ENCODE data around the gene FGFBP3. TPM values are rescaled to one million over a fixed set of nuclear protein-coding genes. Genes with fewer than 3 reads are reported as not detected.
A peak's percentile ranks its signal among the peaks of the same experiment; 100 is the strongest.

FGFBP3 gene
- total and polyA plus RNA-seq, 2 experiments from 2014 or later: 65.7 to 73.9 TPM

DNA sequence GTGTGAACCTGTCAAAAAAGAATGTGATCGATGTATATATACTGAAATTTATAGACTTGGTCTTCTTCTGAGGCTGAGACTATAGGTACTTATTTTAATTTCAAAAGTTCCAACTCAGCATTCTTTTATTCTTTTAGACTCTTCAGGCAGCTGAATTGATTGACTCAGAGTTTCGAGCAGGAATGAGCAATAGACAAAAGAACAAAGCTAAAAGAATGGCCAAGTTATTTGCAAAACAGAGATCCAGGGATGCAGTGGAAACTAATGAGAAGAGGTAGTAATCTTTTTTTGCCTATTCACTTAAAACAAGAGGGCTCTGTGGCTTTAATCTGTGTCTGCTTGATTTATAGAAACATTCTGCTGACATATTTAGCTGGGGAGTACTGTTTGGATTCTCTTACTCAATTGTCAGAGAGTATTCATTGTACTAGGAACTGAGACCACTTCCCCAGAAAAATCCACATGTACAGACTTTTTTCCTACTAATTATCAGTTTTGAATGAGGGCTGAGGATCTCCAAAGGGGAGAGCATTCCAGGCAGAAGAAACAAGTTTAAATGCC lies 44.4 kb upstream of the FGFBP3 start:
- peaks cover 20% of the 10 kb centered on the region for H3K36me3 ChIP-seq (ENCODE audit: insufficient read depth)
- TF ChIP-seq, protein P1, sequence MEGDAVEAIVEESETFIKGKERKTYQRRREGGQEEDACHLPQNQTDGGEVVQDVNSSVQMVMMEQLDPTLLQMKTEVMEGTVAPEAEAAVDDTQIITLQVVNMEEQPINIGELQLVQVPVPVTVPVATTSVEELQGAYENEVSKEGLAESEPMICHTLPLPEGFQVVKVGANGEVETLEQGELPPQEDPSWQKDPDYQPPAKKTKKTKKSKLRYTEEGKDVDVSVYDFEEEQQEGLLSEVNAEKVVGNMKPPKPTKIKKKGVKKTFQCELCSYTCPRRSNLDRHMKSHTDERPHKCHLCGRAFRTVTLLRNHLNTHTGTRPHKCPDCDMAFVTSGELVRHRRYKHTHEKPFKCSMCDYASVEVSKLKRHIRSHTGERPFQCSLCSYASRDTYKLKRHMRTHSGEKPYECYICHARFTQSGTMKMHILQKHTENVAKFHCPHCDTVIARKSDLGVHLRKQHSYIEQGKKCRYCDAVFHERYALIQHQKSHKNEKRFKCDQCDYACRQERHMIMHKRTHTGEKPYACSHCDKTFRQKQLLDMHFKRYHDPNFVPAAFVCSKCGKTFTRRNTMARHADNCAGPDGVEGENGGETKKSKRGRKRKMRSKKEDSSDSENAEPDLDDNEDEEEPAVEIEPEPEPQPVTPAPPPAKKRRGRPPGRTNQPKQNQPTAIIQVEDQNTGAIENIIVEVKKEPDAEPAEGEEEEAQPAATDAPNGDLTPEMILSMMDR (conservative IDR thresholded peaks at IDR 0.05; ENCODE audit: low read depth in 2 of 2): no peak
- TF ChIP-seq NANOG (IDR thresholded peaks at IDR 0.05; ENCODE audit: borderline replicate concordance) (no peak), ETS1 (IDR thresholded peaks at IDR 0.05) (no peak), POLR2AphosphoS5 (IDR thresholded peaks at IDR 0.05; ENCODE audit: low read depth) (no peak)
- no peak overlapping the region for H3K4me3 ChIP-seq
- peak overlapping the region; percentile 1; the same call in 1 of the 2 replicates for H3K27ac ChIP-seq (ENCODE audit: low read depth)
- no peak overlapping the region for H3K27ac Mint-ChIP-seq
- no peak overlapping the region for H3K4me3 Mint-ChIP-seq
- peaks cover 20% of the 10 kb centered on the region for H3K4me1 ChIP-seq (ENCODE audit: insufficient read depth)
- H3K9me2 ChIP-seq (ENCODE audit: insufficient read depth): no peaks in the 10 kb centered on the region
- no peak overlapping the region for H2AFZ ChIP-seq
- peaks cover 7% of the 10 kb centered on the region for H3K79me2 ChIP-seq (replicated peaks; ENCODE audit: insufficient read depth)
- 0 out of 2 replicates have a peak overlapping the region, but pooled peaks have one; percentile 18 for H3K4me2 ChIP-seq
- H3K27me3 ChIP-seq (ENCODE audit: insufficient read depth): no peaks in the 10 kb centered on the region
- DNase-seq (ENCODE audit: low spot score) (no peak), ATAC-seq (no peak)
- H3K36me3 Mint-ChIP-seq (ENCODE audit: low read depth): peaks cover 47% of the 10 kb centered on the region
- peaks cover 17% of the 10 kb centered on the region for H4K20me1 ChIP-seq (replicated peaks; ENCODE audit: insufficient read depth)
- H3K4me1 Mint-ChIP-seq: peaks cover 12% of the 10 kb centered on the region; the same call in 2 of the 3 replicates
- H3K27me3 Mint-ChIP-seq (ENCODE audit: insufficient read depth, low read depth, poor library complexity): no peaks in the 10 kb centered on the region
- no peaks in the 10 kb centered on the region for H3K9me3 Mint-ChIP-seq
- no peaks in the 10 kb centered on the region for H3F3A ChIP-seq (replicated peaks; ENCODE audit: low read depth)

DNA sequence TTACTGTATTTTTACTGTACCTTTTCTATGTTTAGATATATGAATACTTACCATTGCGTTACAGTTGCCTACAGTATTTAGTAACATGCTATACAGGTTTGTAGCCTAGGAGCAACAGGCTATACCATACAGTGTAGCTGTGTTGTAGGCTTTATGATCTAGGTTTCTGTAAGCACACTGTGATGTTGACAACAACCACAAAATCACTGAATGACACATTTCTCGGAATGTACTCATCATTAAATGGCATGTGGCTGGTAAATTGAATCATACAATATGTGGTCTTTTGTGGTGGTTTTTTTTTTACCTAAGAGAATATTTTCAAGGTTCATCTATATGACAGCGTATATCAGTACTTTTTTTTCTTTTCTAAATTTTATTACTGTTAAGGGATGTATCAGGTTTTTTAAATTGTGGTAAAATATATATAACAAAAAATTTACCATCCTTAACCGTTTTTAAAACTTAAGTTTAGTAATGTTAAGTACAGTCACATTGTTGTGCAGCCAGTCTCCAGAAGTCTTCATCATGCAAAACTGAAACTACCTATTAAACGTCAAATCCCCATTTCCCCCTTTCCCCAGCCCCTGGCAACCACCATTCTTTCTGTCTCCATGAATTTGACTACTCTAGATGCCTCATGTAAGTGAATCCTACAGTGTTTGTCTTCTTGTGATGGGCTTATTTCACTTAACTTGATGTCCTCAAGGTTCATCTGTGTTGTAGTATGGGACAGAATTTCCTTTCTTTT lies 35.8 kb upstream of the FGFBP3 start:
- Histone ChIP-seq H3K79me2 (replicated peaks; ENCODE audit: insufficient read depth) (peaks cover 41% of the 10 kb centered on the region), H3K36me3 (ENCODE audit: insufficient read depth) (no peaks in the 10 kb centered on the region; the same call in 1 of the 2 replicates), H3K9me2 (ENCODE audit: insufficient read depth) (no peaks in the 10 kb centered on the region), H3K27me3 (ENCODE audit: insufficient read depth) (no peaks in the 10 kb centered on the region), H2AFZ (no peak overlapping the region), H3K4me1 (ENCODE audit: insufficient read depth) (no peaks in the 10 kb centered on the region), H3K27ac (ENCODE audit: low read depth) (no peak overlapping the region), H4K20me1 (replicated peaks; ENCODE audit: insufficient read depth) (peaks cover 10% of the 10 kb centered on the region), H3K4me3 (no peak overlapping the region), H3F3A (replicated peaks; ENCODE audit: low read depth) (no peaks in the 10 kb centered on the region), H3K4me2 (no peak overlapping the region)
- ATAC-seq: no peak
- H3K36me3 Mint-ChIP-seq (ENCODE audit: low read depth): peaks cover 36% of the 10 kb centered on the region; the same call in 2 of the 3 replicates
- H3K4me3 Mint-ChIP-seq: no peak overlapping the region
- H3K27ac Mint-ChIP-seq: no peak overlapping the region
- H3K27me3 Mint-ChIP-seq (ENCODE audit: insufficient read depth, low read depth, poor library complexity): no peaks in the 10 kb centered on the region
- H3K9me3 Mint-ChIP-seq: no peaks in the 10 kb centered on the region
- H3K4me1 Mint-ChIP-seq: no peaks in the 10 kb centered on the region
- DNase-seq (ENCODE audit: low spot score): no peak
- TF ChIP-seq ETS1 (IDR thresholded peaks at IDR 0.05) (no peak), EZH2 (IDR thresholded peaks at IDR 0.05; ENCODE audit: low read depth, unreplicated experiment) (no peak), ZNF462 (CRISPR knock-in tag; IDR thresholded peaks at IDR 0.05) (no peak), CREB1 (CRISPR knock-in tag; IDR thresholded peaks at IDR 0.05; ENCODE audit: low read depth) (no peak), STAT1 (IDR thresholded peaks at IDR 0.05; ENCODE audit: unreplicated experiment) (no peak), ZNF331 (CRISPR knock-in tag; IDR thresholded peaks at IDR 0.05; ENCODE audit: low read depth) (no peak)

Measured in GM23338 (cell line).